Measurements from ENCODE around the gene OPCML.

The OPCML gene

GRCh38 chr11:132802947-132803346, 729.4 kb downstream of the OPCML start:
- no peak for FAIRE-seq

DNA sequence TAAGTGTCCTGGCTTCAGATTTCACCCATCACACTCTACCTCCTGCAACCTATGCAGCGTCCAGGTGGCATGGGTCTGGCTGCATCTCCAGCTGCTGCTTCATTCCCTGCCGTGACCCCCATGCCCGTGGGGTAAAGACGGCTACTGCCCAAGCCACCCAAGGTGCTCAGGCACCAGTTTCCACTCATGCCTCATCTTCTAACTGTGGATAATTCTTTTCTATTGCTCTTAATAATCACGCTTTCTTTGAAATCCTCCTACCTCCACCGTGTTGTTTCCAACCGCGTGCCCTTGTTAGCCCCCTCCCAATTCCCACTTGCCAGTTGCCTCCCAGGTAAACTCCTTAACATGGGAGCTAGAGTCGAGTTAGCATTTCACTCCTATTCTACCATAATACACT, 738.5 kb downstream of the OPCML start:
- FAIRE-seq (no peak), DNase-seq (ENCODE audit: extremely low spot score, insufficient read length, low read depth) (no peak)

More at GRCh38 chr11:132802947-132803346, 729.4 kb downstream of the OPCML start:
- DNase-seq (ENCODE audit: extremely low spot score, insufficient read length, low read depth) = no peak

- FAIRE-seq (no peak), DNase-seq (ENCODE audit: extremely low spot score, insufficient read length, low read depth) (no peak)
Observed at GRCh38 chr11:132792341-132793140, 739.8 kb downstream of the OPCML start.

- FAIRE-seq = no peak
Observed at GRCh38 chr11:132790971-132791370, 741.3 kb downstream of the OPCML start.

DNA sequence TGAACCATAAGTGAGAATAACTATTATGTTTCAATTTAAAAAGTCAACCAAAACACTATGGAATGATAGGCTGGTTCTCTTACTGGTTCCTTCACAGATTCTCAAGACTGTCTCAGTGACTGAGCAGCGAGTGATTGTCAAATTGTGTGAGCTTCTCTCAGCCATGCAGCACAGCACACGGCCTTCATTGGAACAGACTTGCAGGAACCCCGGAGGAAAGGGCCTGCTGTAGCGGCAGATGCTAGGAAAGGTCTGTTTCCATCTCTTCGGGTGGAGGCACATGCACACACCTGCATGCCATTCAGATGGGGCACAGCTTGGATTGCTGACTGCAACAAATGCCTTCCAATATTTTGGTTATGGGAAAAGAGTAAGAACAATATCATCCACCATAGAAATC, 741.8 kb downstream of the OPCML start:
- FAIRE-seq = no peak
- no peak for DNase-seq (ENCODE audit: extremely low spot score, insufficient read length, low read depth)

More at GRCh38 chr11:132790971-132791370, 741.3 kb downstream of the OPCML start:
- no peak for DNase-seq (ENCODE audit: extremely low spot score, insufficient read length, low read depth)

DNA sequence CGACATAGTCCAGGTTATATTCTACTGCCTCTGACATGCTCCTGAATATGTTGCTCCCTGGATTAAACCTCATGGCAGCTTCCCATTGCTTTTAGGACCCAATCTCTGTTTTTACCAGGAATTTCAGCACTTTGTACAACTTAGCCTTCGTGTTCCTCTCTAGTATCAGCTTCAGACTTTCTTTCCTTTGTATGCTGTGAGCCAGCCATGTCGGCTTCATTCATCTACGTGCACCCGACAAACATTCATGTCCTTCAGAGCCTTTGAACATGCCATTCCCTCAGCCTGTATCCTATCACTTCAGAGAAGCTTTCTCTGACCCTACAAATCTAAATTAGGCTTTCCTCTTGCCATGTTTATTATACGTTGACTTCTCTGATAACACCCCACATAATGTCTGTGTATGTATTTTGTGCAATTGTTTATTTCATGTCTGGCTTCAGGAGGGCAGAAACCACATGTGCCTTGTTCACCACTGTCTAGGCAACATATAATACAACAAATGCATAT, 743.4 kb downstream of the OPCML start:
- FAIRE-seq (no peak), DNase-seq (ENCODE audit: extremely low spot score, insufficient read length, low read depth) (no peak)

- no peak for FAIRE-seq
Observed at GRCh38 chr11:132785878-132786277, 746.4 kb downstream of the OPCML start.

DNA sequence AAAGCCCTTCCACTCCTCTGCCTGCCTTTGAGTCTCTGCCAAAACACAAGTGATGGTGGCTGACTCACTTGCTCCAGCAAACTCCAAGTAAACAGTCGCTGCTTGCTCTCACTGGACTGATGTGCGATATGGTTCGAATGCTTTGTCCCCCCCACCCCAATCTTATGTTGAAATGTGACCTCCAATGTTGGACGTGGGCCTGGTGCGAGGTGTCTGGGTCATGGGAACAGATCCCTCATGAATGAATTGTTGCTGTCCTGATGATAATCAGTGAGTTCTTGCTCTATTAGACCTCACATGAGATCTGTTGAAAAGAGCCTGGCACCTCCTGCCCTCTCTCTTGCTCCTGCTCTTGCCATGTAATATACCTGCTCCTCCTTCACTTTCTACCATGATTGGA, 747.9 kb downstream of the OPCML start:
- FAIRE-seq (no peak), DNase-seq (ENCODE audit: extremely low spot score, insufficient read length, low read depth) (no peak)

More at GRCh38 chr11:132785878-132786277, 746.4 kb downstream of the OPCML start:
- no peak for DNase-seq (ENCODE audit: extremely low spot score, insufficient read length, low read depth)

GRCh38 chr11:132782102-132782501, 750.2 kb downstream of the OPCML start:
- DNase-seq (ENCODE audit: extremely low spot score, insufficient read length, low read depth) (no peak), FAIRE-seq (no peak)

DNA sequence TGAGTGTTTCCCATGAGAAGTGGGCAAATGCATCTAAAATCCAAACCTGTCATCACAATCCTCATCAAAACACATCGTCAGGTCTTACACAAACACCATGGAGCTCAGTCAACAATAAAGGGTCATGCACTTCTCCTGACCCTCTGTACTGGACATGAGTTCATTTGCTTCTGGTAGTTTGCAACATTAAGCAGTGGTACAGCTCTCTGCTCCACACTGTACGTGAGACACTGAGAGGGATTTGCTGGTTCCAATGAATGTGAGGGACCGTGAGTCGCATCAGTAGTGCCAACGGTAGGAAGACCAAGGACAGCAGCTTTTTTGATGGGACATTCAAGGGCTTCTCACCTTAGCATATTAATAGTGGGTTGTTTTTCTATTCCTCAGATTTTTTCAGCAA, 752.3 kb downstream of the OPCML start:
- no peak for FAIRE-seq
- DNase-seq (ENCODE audit: extremely low spot score, insufficient read length, low read depth) = no peak

GRCh38 chr11:132779497-132779896, 752.8 kb downstream of the OPCML start:
- DNase-seq (ENCODE audit: extremely low spot score, insufficient read length, low read depth) (no peak), FAIRE-seq (no peak)

GRCh38 chr11:132777067-132777975, 755.0 kb downstream of the OPCML start:
- DNase-seq (ENCODE audit: extremely low spot score, insufficient read length, low read depth) = no peak
- no peak for FAIRE-seq

GRCh38 chr11:132773751-132774150, 758.5 kb downstream of the OPCML start:
- DNase-seq (ENCODE audit: extremely low spot score, insufficient read length, low read depth) (no peak), FAIRE-seq (no peak)

DNA sequence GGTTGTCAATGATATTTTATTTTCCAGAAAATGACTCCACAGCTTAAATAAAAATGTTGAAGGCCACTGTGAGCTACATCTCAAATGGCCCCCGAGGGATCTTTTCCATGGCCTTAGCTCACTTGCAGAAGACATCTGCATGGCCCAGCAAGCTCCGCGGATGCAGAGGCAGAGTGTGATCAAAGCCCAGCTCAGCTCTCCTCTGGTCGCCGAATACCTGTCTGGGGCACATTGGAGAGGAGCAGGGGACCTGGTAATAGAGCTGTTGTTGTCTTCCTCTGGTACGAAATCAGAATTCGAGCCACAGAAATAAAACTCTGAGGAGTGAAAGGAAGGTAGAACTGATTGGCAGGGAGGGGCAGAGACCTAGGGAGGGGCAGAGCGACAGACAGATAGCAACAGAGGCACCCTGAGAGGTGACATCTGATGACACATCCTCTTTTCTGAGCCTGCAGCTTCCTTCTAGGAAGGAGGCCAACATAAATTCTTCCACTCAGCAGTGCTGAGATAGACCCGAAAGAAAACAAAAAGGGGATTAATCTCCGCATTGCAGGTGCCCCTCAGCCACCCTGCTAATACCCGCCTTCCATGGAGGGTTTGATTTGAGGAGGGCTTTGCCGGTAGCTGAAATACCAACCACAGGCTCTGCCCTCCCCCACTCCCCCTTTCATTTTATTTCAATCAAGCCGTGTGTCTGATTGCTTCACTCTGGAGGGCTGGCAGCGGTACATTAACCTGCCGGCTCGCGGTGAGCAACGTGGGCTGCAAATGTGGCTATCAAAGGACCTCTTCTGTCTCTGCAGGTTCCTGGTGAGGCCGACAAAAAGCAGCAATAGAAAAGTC, 759.4 kb downstream of the OPCML start:
- no peak for DNase-seq (ENCODE audit: extremely low spot score, insufficient read length, low read depth)
- FAIRE-seq = no peak

DNA sequence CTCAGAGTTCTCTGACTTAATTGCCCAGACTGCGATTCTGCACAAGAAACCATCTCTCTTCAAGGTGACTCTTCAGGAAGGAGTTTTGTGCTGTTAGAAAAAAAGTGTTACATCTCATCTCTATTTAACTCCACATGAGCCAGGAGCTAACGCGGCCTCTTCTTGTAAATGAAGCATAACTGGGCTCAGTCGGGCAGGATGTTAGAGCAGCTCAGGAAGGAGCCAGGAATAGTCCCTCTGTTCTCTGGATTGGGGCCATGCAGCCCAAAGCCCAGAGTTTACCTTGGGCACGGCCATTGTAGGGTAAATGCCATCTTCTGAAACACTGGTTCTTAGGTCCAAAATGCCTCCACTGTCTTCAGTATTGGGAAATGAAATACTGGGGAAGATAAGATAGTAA, 760.6 kb downstream of the OPCML start:
- FAIRE-seq (no peak), DNase-seq (ENCODE audit: extremely low spot score, insufficient read length, low read depth) (no peak)

DNA sequence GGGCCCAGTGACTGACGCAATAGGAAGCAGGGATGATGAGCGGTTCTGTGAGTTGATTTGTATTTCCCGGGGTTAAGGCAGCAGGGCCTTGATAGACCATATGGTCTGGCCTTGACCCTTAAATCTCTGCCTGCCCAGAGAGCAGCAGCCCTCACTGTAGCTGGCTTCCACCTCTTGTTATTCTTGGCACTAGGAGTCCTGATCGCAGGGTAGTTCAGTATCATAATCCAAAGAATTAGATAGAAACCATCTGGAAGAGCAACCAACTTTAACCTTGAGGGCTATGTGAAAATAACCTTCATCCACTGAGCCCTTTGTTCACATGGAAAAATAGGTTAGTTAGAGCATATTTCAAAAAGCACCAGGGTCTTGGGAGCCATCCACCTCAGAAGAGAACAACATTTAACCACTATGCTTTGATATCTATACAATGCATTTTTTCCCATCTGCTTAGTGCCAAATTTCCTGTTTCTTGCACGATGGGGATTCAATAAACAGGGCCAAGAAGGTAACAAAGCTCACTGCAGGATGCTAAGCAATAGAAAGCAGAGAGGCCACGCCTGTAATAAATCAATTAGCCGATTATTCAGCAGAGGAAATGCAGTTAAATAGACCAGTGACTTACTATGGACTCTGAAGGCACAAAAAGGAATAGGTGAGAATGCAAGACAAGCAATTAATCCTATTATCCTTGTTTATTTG, 761.3 kb downstream of the OPCML start:
- no peak for FAIRE-seq
- DNase-seq (ENCODE audit: extremely low spot score, insufficient read length, low read depth) = no peak

- DNase-seq (ENCODE audit: extremely low spot score, insufficient read length, low read depth) = no peak
- no peak for FAIRE-seq
Observed at GRCh38 chr11:132763503-132763902, 768.8 kb downstream of the OPCML start.

DNA sequence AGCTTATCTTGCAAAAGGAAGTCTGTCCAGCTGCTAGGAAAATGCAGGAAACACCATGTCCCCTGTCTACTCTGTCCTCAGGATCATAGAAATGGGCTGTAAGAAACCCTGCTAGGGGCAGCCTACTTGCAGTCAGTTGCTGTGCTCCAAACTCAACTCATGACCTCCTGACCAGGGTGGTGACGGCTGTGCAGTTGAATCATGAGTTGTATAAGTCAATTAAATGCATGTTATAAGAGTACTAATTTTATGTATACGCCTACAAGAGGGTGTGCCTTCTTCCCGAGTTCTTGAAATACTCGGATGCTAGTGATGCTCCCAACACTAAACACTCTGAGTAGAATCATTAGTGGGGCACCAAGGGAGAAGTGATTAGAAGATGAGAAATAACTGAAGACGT, 776.4 kb downstream of the OPCML start:
- no peak for FAIRE-seq
- no peak for DNase-seq (ENCODE audit: extremely low spot score, insufficient read length, low read depth)

- DNase-seq (ENCODE audit: extremely low spot score, insufficient read length, low read depth) (no peak), FAIRE-seq (no peak)
Observed at GRCh38 chr11:132751516-132752250, 780.6 kb downstream of the OPCML start.
